Activated naive CD8-positive, alpha-beta T cell treated with anti-CD3 and anti-CD28 coated beads for 36 hours (primary cell): ENCODE results near the gene FRMD5. TPM values are rescaled to one million over a fixed set of nuclear protein-coding genes. Genes with fewer than 3 reads are reported as not detected.
"Not testable (repeated sequence)": the region's sequence is repeated elsewhere in the genome, so short reads cannot be mapped to it uniquely, and the experiment has no call there.

Source experiments
- DNase-seq: peaks from one replicate; pipeline ENCODE4 v3.0.0; 2021
- H3K27ac Mint-ChIP-seq: one replicate; pipeline ENCODE4 v1.8.0; 2022; ENCODE audit warnings: mild to moderate bottlenecking, moderate library complexity, mixed read lengths
- H3K27me3 Mint-ChIP-seq: one replicate; pipeline ENCODE4 v1.8.0; 2022; ENCODE audit warnings: mild to moderate bottlenecking, mixed read lengths
- H3K36me3 Mint-ChIP-seq: one replicate; pipeline ENCODE4 v1.8.0; 2021; ENCODE audit warnings: mild to moderate bottlenecking, mixed read lengths
- H3K4me1 Mint-ChIP-seq: one replicate; pipeline ENCODE4 v1.8.0; 2021; ENCODE audit warnings: mixed read lengths
- H3K4me3 Mint-ChIP-seq: one replicate; pipeline ENCODE4 v1.8.0; 2022; ENCODE audit warnings: mild to moderate bottlenecking, moderate library complexity, mixed read lengths
- H3K9me3 Mint-ChIP-seq: one replicate; pipeline ENCODE4 v1.8.0; 2022; ENCODE audit warnings: mixed read lengths
- total RNA-seq, 2 experiments: library from RNA; stranded (reverse); gene quantifications; one replicate each; pipeline ENCODE4 v1.2.3, GENCODE V29; 2021

FRMD5 gene
- under 1 TPM; 0.42 to 0.56 TPM for total RNA-seq

DNA sequence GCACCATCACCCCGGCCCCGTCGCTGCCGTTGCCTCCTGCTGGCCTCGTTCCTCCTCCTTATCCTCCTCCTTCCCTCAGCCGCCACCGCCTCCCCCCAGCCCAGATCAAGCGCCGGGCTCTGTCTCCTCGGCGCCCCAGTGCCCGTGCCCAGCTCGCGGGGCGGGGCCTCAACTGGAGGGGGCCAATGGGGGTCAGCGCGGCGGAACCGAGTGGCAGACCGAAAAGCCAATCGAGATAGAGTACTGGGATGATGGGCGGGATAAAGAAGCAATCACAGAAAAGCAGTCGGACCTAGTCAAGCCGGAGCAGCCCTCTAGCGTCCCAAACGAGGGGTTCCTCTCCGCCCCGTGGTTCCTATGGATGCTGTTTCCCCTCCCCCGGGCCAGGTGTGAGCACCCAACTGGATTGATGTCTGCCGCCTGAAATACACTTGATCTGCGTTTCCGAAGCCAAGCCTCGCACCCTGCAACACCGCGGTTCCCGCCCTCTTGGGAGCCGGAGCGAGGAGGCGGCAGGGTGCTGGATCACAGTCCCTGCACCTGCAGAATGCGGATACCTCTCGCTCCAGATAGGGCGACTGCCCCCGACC, at the start of gene FRMD5:
FRMD5 (minus strand) TSS at position 121 of the 590 bp plus-strand sequence.
- H3K4me3 Mint-ChIP-seq = peak within 1 kb of the TSS; percentile 86
- H3K36me3 Mint-ChIP-seq = no peaks in the 10 kb centered on the region
- peak; percentile 91 for DNase-seq
- H3K27me3 Mint-ChIP-seq = peaks cover 69% of the 10 kb centered on the region
- H3K27ac Mint-ChIP-seq = no peak within 1 kb of the TSS
- peaks cover 18% of the 10 kb centered on the region for H3K4me1 Mint-ChIP-seq
- no peaks in the 10 kb centered on the region for H3K9me3 Mint-ChIP-seq

DNA sequence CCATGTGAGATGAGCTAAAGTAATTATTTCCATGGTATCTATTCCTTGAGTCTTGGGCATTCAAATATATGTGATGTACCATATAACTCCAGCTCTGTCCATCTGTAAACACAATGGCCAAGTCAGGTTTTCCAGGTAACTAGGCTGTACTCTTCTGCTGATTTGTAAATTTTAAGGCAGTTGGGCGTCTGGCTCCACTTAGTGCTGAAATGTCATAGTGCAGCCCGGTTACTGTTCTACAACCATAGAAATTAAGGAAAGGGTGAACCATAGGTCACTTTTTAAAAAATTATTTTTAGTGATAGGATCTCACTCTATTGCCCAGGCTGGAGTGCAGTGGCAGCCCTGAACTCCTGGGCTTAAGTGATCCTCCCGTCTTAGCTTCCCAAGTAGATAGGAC, 48.8 kb upstream of the FRMD5 start:
- Mint-ChIP-seq H3K27me3 (no peaks in the 10 kb centered on the region), H3K4me1 (no peaks in the 10 kb centered on the region), H3K27ac (no peak overlapping the region)

DNA sequence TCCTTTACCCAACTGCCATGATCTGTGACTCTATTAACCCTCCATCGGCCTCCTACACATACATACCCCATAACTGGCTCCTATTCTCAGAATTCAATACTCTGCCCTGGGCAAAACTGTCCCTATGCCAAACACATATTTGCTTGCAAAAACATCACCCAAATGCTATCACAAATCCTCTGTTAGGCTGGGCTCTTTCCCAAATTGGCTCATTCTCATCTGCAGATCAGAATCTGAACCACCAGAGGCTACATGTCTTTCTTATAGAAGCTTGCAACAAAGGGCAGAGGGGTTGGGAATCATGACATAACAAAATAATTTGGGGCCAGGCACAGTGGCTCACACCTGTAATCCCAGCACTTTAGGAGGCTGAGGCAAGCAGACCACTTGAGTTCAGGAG, 48.1 kb upstream of the FRMD5 start:
- Mint-ChIP-seq H3K27me3 (no peaks in the 10 kb centered on the region), H3K9me3 (no peaks in the 10 kb centered on the region), H3K36me3 (no peaks in the 10 kb centered on the region), H3K4me3 (no peak overlapping the region), H3K27ac (no peak overlapping the region), H3K4me1 (no peaks in the 10 kb centered on the region)
- no peak for DNase-seq

More for the DNA sequence above, 48.8 kb upstream of the FRMD5 start:
- Mint-ChIP-seq H3K4me3 (no peak overlapping the region), H3K9me3 (no peaks in the 10 kb centered on the region), H3K36me3 (no peaks in the 10 kb centered on the region)
- DNase-seq = no peak

DNA sequence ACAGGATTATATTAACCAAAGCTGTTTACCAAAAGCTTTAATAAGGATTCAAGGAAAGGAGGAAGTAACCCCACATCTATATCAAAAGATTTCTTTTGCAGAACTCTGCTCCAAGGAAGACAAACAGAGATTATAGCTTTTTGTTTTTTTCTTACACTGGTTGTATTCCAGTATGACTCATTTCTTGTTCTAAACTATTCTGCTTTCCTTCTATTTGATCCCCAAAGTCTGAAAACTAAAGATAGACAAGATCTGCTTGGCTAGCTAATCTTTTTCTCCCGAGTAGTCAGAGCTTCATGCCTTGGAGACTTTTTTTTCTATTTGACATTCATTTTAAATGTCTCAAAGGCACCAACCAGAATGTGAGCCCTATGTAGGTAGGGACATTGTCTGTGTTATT, 36.8 kb upstream of the FRMD5 start:
- Mint-ChIP-seq H3K4me1 (no peaks in the 10 kb centered on the region), H3K4me3 (no peak overlapping the region), H3K9me3 (no peaks in the 10 kb centered on the region), H3K27me3 (peaks cover 10% of the 10 kb centered on the region), H3K36me3 (no peaks in the 10 kb centered on the region), H3K27ac (no peak overlapping the region)
- DNase-seq = no peak

DNA sequence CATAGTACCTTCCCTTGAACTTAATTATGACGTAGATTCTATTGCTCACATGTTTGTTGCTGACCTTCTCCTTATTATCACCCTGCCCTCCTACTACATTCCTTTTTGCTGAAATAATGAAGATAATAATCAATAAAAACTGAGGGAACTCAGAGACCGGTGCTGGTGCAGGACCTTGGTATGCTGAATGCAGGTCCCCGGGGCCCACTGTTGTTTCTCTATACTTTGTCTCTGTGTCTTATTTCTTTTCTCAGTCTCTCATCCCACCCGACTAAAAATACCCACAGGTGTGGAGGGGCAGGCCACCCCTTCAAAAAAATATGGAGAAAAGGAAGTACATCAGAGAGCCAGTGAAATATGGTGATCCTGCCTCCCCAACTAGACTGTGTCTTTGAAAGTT, 34.2 kb upstream of the FRMD5 start:
- not testable (repeated sequence) for H3K36me3 Mint-ChIP-seq, H3K4me1 Mint-ChIP-seq, DNase-seq, H3K4me3 Mint-ChIP-seq, H3K9me3 Mint-ChIP-seq, H3K27ac Mint-ChIP-seq
- peaks cover 15% of the 10 kb centered on the region for H3K27me3 Mint-ChIP-seq

DNA sequence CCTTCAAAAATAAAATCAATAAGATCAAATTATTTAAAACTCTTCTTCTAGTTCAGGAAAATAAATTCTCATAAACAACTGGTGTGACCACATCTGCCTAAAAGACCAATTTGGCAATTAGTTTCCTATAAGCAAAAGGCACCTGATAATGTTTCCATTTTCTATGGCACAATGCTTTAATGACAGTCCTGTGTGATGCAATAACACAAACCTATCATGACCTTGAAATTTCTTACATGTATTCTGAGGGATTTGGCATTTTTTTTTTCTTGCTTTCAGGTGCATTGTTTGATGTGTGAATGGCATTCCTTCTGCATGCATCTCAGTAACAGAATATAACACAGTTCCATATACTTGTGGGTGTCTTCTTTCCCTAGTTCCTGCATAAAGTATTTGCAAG, 32.5 kb upstream of the FRMD5 start:
- no peak overlapping the region for H3K27ac Mint-ChIP-seq
- no peak overlapping the region for H3K4me3 Mint-ChIP-seq
- H3K9me3 Mint-ChIP-seq = no peaks in the 10 kb centered on the region
- H3K36me3 Mint-ChIP-seq = no peaks in the 10 kb centered on the region
- DNase-seq = no peak
- peaks cover 16% of the 10 kb centered on the region for H3K27me3 Mint-ChIP-seq
- no peaks in the 10 kb centered on the region for H3K4me1 Mint-ChIP-seq

DNA sequence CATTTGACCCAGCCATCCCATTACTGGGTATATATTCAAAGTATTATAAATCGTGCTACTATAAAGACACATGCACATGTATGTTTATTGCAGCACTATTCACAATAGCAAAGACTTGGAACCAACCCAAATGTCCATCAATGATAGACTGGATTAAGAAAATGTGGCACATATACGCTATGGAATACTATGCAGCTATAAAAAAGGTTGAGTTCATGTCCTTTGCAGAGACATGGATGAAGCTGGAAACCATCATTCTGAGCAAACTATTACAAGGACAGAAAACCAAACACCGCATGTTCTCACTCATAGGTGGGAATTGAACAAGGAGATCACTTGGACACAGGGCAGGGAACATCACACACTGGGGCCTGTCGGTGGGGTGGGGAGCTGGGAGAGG, 31.9 kb upstream of the FRMD5 start:
- H3K9me3 Mint-ChIP-seq, DNase-seq, H3K36me3 Mint-ChIP-seq, H3K4me1 Mint-ChIP-seq, H3K4me3 Mint-ChIP-seq, H3K27ac Mint-ChIP-seq: not testable (repeated sequence)
- H3K27me3 Mint-ChIP-seq = peaks cover 16% of the 10 kb centered on the region

DNA sequence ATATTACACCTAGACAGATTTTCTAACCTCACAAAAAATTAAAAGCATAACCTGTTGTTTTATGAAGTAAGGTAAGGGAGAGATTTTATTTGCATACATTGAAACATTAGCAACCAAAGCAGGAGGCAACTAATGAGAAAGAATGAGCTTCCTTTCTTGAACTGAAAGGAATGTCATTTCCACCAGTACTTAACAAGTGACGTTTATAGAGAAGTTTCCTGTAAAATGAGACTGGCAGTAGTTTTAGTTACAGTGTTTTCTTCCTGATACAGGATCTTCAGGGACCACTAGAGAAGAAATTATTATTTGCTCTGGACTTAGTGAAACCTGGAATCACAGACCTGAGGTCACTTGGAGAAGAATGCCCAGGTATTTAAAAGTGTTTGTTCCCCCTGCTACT, 27.4 kb upstream of the FRMD5 start:
- H3K9me3 Mint-ChIP-seq = no peaks in the 10 kb centered on the region
- no peak overlapping the region for H3K4me3 Mint-ChIP-seq
- DNase-seq = no peak
- no peaks in the 10 kb centered on the region for H3K36me3 Mint-ChIP-seq
- peaks cover 33% of the 10 kb centered on the region for H3K27me3 Mint-ChIP-seq
- no peak overlapping the region for H3K27ac Mint-ChIP-seq
- no peaks in the 10 kb centered on the region for H3K4me1 Mint-ChIP-seq

DNA sequence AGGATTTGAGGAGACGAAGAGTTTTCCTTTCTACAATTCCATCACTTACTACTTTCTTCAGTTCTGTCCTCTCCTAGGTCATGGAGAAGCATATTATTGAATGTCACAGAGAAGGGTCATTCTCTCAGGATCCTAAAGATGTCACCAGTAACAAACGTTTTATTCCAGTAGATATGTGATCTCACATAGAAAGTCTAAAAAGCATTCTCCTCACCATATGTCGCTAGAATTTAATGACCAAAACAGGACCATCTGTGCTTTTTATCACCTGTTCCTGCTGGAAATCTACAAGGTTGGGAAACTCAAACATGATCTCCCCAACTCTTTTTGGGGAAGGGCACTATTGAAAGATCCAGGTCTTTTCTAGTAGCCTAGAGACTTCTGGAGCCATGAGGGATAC, 24.0 kb upstream of the FRMD5 start:
- Mint-ChIP-seq H3K4me3 (no peak overlapping the region), H3K4me1 (no peaks in the 10 kb centered on the region), H3K9me3 (no peaks in the 10 kb centered on the region), H3K27ac (no peak overlapping the region), H3K36me3 (no peaks in the 10 kb centered on the region), H3K27me3 (peaks cover 33% of the 10 kb centered on the region)
- no peak for DNase-seq

DNA sequence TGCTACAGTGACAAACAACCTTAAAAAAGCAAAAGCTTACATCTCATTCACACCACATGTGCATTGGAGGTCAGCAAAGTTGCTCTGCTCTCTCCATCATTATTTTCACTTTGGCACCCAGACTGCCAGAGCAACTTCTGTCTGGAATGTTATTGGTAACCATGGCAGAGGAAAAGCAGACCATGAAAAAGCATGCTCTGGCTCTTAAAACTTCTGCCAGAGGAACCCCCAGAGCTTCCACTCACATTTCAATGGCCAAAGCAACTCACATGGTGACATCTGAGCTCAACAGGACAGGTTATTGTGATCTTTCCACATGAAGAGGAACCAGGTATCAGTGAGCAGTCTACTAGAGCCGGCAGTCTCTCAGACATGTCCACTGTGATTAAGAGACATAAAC, 21.9 kb upstream of the FRMD5 start:
- Mint-ChIP-seq H3K4me1 (no peaks in the 10 kb centered on the region), H3K27ac (no peak overlapping the region), H3K36me3 (no peaks in the 10 kb centered on the region), H3K4me3 (no peak overlapping the region), H3K9me3 (no peaks in the 10 kb centered on the region), H3K27me3 (peaks cover 36% of the 10 kb centered on the region)
- no peak for DNase-seq

DNA sequence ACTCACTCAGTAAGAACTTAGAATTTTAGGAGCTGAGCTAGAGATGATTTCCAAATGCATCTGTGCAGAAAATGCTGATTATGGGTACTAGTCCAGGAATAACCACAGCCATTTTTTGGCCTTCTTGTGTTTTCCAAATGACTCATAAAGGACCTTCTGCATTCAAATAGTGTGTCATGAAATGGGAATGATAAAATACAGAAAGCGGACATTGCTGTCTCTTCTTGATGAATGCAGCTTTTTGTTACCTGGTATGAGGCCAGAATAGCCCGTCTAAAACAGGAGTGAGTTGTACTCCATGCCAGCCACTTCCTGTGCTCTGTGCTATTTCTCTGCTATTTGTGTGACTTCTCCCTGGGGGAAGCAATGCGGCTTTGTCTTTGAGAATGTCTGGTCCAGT, 20.5 kb upstream of the FRMD5 start:
- Mint-ChIP-seq H3K27me3 (peaks cover 41% of the 10 kb centered on the region), H3K4me1 (no peaks in the 10 kb centered on the region), H3K27ac (no peak overlapping the region), H3K4me3 (no peak overlapping the region), H3K36me3 (no peaks in the 10 kb centered on the region), H3K9me3 (no peaks in the 10 kb centered on the region)
- no peak for DNase-seq

DNA sequence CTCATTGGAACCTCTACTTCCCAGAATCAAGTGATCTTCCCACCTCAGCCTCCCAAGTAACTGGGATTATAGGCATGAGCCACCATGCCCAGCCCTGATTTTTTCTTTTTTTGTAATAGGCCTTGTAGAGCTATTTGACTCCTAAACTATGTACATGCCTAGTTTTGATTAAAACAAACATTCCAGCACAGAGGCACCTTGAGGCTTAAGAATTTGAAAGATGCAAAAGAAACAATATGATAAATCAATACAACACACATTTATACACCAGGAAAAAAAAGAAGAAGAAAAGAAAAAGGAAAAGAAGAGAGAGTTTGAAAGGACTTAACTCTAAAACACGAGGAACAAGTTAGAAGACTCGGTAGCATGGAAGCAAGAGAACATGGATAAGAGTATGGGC, 13.9 kb upstream of the FRMD5 start:
- Mint-ChIP-seq H3K36me3 (no peaks in the 10 kb centered on the region), H3K9me3 (no peaks in the 10 kb centered on the region), H3K4me1 (no peaks in the 10 kb centered on the region), H3K27ac (no peak overlapping the region), H3K27me3 (peaks cover 13% of the 10 kb centered on the region), H3K4me3 (no peak overlapping the region)
- no peak for DNase-seq

DNA sequence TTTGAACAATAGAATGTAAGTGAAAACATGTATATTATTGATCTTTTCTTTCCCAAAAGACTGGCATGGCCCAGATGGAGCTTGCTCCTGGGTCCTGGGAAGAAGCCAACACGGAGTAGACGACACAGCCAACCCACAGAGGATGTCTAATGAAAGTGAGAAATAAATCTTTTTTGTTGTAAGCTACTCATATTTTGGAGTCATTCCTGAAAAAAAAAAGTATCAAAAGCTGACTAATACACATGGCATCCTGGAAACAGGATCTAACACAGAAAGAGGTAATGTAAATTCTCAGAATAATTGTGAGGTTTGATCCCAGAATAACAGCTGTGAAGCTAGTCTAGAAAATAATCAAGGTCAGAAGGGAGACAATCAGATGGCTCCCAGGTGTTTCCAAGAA, 12.6 kb upstream of the FRMD5 start:
- no peaks in the 10 kb centered on the region for H3K36me3 Mint-ChIP-seq
- no peak for DNase-seq
- peaks cover 17% of the 10 kb centered on the region for H3K27me3 Mint-ChIP-seq
- H3K27ac Mint-ChIP-seq = no peak overlapping the region
- no peak overlapping the region for H3K4me3 Mint-ChIP-seq
- no peaks in the 10 kb centered on the region for H3K9me3 Mint-ChIP-seq
- no peaks in the 10 kb centered on the region for H3K4me1 Mint-ChIP-seq

DNA sequence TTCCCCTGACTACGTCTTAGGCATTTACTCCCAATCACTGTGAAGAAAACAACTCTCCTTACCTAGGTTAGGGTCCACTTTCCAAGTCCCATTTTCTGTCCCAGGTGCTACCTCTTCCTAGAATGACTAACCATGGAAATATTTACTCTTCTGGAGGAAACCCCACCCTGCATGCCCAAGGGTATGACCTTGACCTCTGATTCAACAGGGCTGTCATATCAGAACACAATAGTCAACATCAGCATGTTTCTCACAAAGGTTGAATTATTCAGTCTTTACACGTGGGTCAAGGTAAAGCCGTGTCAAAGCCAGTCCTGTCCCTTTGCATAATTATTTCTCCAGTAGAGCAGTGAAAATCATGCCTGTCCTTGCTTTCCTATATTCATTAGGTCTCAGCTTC, 4.3 kb upstream of the FRMD5 start:
- DNase-seq = no peak
- no peak overlapping the region for H3K27ac Mint-ChIP-seq
- peaks cover 9% of the 10 kb centered on the region for H3K4me1 Mint-ChIP-seq
- H3K36me3 Mint-ChIP-seq = no peaks in the 10 kb centered on the region
- H3K9me3 Mint-ChIP-seq = no peaks in the 10 kb centered on the region
- no peak overlapping the region for H3K4me3 Mint-ChIP-seq
- peaks cover 53% of the 10 kb centered on the region for H3K27me3 Mint-ChIP-seq

DNA sequence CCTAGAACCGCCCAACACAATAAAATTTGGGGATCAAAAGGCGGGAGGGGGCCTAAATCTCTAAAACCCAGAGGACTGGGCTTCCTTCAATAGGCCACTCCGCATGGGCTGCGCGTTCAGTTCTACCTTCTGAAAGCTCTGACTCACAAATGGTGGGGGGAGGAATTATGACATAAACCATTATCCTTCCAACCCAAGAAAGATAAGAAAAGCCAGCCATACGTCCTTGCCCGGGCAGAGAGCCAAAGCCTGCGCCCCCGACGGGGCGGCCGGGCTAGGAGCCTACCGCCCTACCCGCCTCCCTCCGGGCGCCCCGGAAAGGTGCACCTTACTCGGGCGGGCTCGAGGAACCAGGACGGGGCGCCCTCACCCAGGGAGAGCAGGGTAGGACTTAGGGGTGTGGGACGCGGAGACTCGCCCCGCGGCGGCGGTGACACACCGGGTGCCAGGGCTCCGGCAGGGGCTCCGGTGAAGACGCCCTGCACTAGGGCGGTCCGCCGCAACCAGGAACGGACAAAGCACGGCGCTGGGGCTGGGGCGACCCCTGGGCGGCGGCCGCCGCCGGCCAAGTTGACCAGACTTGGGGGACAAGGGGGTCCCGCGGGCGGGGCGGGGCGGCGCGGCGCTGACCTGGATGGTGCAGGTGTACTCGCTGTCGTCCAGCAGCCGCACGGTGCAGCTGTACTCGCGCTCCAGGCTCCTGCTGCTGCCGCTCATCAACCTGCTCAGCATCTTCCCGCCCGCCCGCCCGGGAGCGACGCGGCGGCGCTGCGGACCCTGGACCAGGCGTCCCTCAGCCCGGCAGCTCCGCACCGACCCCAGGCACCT, 534 bp downstream of the FRMD5 start:
- DNase-seq = peak; percentile 57
- Mint-ChIP-seq H3K27me3 (peaks cover 70% of the 10 kb centered on the region), H3K4me3 (peak overlapping the region; percentile 86), H3K27ac (no peak overlapping the region), H3K36me3 (no peaks in the 10 kb centered on the region), H3K4me1 (peaks cover 18% of the 10 kb centered on the region), H3K9me3 (no peaks in the 10 kb centered on the region)
